ENCODE measurements around the gene MCCD1.

GRCh38 chr6:31546339-31546957 is 17.7 kb downstream of the MCCD1 start, which contains the start of gene ATP6V1G2:
- peak; percentile 99 for TF ChIP-seq CTCF (conservative IDR thresholded peaks at IDR 0.05 in 1 of 2, IDR thresholded peaks at IDR 0.05 in 1 of 2; ENCODE audit: extremely low read depth in 1 of 2, insufficient read depth in 1 of 2, low read depth in 1 of 2, low read length in 2 of 2)
- TF ChIP-seq EZH2 (IDR thresholded peaks at IDR 0.05; ENCODE audit: borderline replicate concordance, low read length) = no peak
